Measurements from ENCODE around the gene RALGPS2.
"Not testable (repeated sequence)": the region's sequence is repeated elsewhere in the genome, so short reads cannot be mapped to it uniquely, and the experiment has no call there.

The RALGPS2 gene

GRCh38 chr1:178725466-178726086 lies 532 bp downstream of the RALGPS2 start:
- DNase-seq (ENCODE audit: low read depth, low spot score) = peak; percentile 72

- peak; percentile 91 for DNase-seq (ENCODE audit: low read depth, low spot score)
These were observed 1.1 kb downstream of the RALGPS2 start for GRCh38 chr1:178726087-178726517.

GRCh38 chr1:178726545-178726944 lies 1.5 kb downstream of the RALGPS2 start:
- no peak for DNase-seq (ENCODE audit: low read depth, low spot score)

GRCh38 chr1:178727014-178727895 lies 2.2 kb downstream of the RALGPS2 start:
- peak; percentile 9 for DNase-seq (ENCODE audit: low read depth, low spot score)

GRCh38 chr1:178733972-178734371 lies 8.9 kb downstream of the RALGPS2 start:
- DNase-seq (ENCODE audit: low read depth, low spot score) = no peak

GRCh38 chr1:178738780-178739179 lies 13.7 kb downstream of the RALGPS2 start:
- no peak for DNase-seq (ENCODE audit: low read depth, low spot score)

GRCh38 chr1:178739285-178740045 lies 14.4 kb downstream of the RALGPS2 start:
- DNase-seq (ENCODE audit: low read depth, low spot score) = no peak

- no peak for DNase-seq (ENCODE audit: low read depth, low spot score)
These were observed 15.4 kb downstream of the RALGPS2 start for GRCh38 chr1:178740491-178740890.

- DNase-seq (ENCODE audit: low read depth, low spot score) = no peak
These were observed 15.9 kb downstream of the RALGPS2 start for GRCh38 chr1:178740924-178741323.

GRCh38 chr1:178743801-178744200 lies 18.8 kb downstream of the RALGPS2 start:
- no peak for DNase-seq (ENCODE audit: low read depth, low spot score)

GRCh38 chr1:178745260-178745659 lies 20.2 kb downstream of the RALGPS2 start:
- no peak for DNase-seq (ENCODE audit: low read depth, low spot score)

GRCh38 chr1:178746345-178746744 lies 21.3 kb downstream of the RALGPS2 start:
- no peak for DNase-seq (ENCODE audit: low read depth, low spot score)

- DNase-seq (ENCODE audit: low read depth, low spot score) = not testable (repeated sequence)
These were observed 22.3 kb downstream of the RALGPS2 start for GRCh38 chr1:178747361-178747760.

GRCh38 chr1:178749581-178750166 lies 24.6 kb downstream of the RALGPS2 start:
- DNase-seq (ENCODE audit: low read depth, low spot score) = no peak

GRCh38 chr1:178751046-178751445 lies 26.0 kb downstream of the RALGPS2 start:
- DNase-seq (ENCODE audit: low read depth, low spot score) = no peak

GRCh38 chr1:178752891-178753290 lies 27.8 kb downstream of the RALGPS2 start:
- DNase-seq (ENCODE audit: low read depth, low spot score) = no peak

GRCh38 chr1:178754655-178755256 lies 29.7 kb downstream of the RALGPS2 start:
- DNase-seq (ENCODE audit: low read depth, low spot score) = not testable (repeated sequence)

GRCh38 chr1:178768423-178768822 lies 43.4 kb downstream of the RALGPS2 start:
- DNase-seq (ENCODE audit: low read depth, low spot score) = peak; percentile 65

- DNase-seq (ENCODE audit: low read depth, low spot score) = no peak
These were observed 47.9 kb downstream of the RALGPS2 start for GRCh38 chr1:178772952-178773351.

- DNase-seq (ENCODE audit: low read depth, low spot score) = no peak
These were observed 49.2 kb downstream of the RALGPS2 start for GRCh38 chr1:178774263-178774662.

GRCh38 chr1:178776553-178776952 lies 51.5 kb downstream of the RALGPS2 start:
- DNase-seq (ENCODE audit: low read depth, low spot score) = no peak

Measured in ELF-1 (cell line).